Amniotic epithelial cell (primary cell): Measurements from ENCODE around the gene PRSS53.

Source experiments
- DNase-seq: peaks from one replicate; pipeline ENCODE4 v3.0.0-alpha.2; 2010; ENCODE audit warnings: low read depth

PRSS53 gene

DNA sequence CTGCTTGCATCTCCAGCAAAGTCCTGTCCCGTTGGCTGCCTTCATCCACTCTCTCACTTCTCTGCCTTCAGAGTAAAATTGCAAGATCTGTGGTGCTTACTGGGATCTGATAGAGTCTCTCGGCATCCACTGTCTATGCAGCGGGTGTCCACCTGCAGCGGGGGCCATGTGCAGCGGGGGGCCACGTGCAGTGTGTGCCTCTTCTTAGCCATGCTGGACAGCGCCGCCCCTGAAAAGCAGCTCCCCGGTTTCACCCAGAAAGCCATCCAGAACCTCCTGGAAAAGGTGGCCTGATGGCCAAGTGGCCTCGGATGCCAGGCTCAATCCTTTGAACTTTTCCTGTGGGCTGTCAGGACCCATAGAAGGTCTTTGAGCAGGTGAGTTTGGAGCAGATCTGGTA is 45.9 kb downstream of the PRSS53 start:
- no peak for DNase-seq

DNA sequence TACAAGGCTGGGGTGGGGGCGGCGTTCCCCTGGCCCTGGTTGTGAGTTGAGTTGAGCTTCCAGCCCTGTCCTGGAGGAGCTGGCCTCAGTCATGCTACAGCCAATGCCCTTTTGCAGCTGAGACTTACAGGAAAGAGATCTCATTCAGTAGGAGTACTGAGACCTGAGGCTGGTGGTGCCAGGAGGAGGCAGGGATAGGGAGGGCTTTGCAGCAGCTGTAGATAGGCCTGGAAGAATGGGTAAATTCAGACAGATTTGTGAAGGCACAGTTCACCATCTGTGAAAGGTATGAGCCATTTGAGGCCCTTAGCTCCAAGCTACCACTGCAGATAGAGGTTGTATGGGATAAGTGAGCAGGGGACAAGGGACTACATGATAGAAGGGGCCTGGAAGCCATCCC is 49.8 kb downstream of the PRSS53 start:
- DNase-seq, result peak; percentile 51

- DNase-seq, result no peak
These were observed 52.1 kb downstream of the PRSS53 start for GRCh38 chr16:31036691-31037090.

- peak; percentile 63 for DNase-seq
These were observed 54.8 kb downstream of the PRSS53 start for GRCh38 chr16:31033709-31034492.
